ENCODE measurements around the gene QKI. TPM values are rescaled to one million over a fixed set of nuclear protein-coding genes. Genes with fewer than 3 reads are reported as not detected.

The QKI gene
- total RNA-seq, 1 experiment from 2014 or later = 0.04 TPM

DNA sequence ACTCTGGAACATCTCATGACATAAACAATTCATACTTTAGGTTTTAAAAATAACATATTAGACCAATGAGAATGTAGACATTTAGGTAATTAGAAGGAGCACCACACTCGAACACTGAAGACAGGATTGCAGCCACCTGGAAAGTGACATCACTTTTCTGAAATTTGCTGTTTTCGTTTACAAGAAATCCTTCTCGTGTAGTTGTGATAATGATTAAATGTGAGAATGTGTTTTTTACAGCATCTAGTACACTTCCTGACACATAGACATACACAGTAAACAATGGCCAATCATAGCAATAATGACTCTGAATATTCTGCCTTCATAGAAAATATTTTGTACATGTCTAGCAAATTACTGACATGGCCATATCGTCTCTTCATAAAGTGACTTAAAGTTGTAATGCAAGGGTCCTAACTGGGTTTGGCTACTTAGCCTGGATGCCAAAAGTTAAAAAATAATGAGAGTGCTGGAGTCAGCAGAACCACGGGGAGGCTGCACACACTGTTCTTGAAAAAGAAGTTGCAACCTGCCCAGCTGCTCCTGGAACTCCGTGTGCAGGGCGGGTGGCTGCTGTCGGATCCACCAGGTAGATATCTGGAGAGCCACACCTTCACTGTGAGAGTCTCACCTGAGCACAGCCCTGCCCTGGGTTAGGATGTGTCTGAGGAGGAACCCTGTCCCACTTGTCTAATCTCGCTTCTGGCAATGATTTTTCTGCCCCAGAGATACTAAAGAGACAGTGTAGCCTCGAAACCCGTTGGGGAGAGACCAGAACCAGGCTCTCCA, 212.9 kb downstream of the QKI start:
- H3K4me1 ChIP-seq (ENCODE audit: low read length) = no peaks in the 10 kb centered on the region
- DNase-seq = no peak
- H3K27me3 ChIP-seq (ENCODE audit: low read length) = no peaks in the 10 kb centered on the region
- H3K27ac ChIP-seq (ENCODE audit: low read length) = no peak overlapping the region
- no peaks in the 10 kb centered on the region; the same call in 1 of the 2 replicates for H3K9me3 ChIP-seq (ENCODE audit: low read length)
- H3K36me3 ChIP-seq (ENCODE audit: insufficient read depth, low read length) = no peaks in the 10 kb centered on the region
- no peaks in the 10 kb centered on the region for H3K9me2 ChIP-seq (replicated peaks; ENCODE audit: insufficient read depth, low read length)
- no peaks in the 10 kb centered on the region for H4K20me1 ChIP-seq (ENCODE audit: insufficient read depth, low read depth, low read length)
- no peak overlapping the region for H3K4me3 ChIP-seq (ENCODE audit: low read length)
- H3K9ac ChIP-seq (ENCODE audit: low read length) = no peak overlapping the region
- no peak overlapping the region for H3K4me2 ChIP-seq (ENCODE audit: low read depth, low read length, poor library complexity, severe bottlenecking)
- H3K79me2 ChIP-seq (ENCODE audit: low read length) = no peaks in the 10 kb centered on the region
- H2AFZ ChIP-seq (ENCODE audit: low read length) = no peak overlapping the region
